ENCODE results near the gene HIC2.
"Not testable (repeated sequence)": the region's sequence is repeated elsewhere in the genome, so short reads cannot be mapped to it uniquely, and the experiment has no call there.

Gene HIC2

GRCh38 chr22:21451545-21452520 lies 34.7 kb downstream of the HIC2 start (continued):
- TF ChIP-seq ZSCAN5A (tag by site-specific recombination; IDR thresholded peaks at IDR 0.05) (no peak), SP3 (tag by site-specific recombination; IDR thresholded peaks at IDR 0.05) (no peak), ZNF843 (tag by site-specific recombination; IDR thresholded peaks at IDR 0.05) (no peak)

GRCh38 chr22:21452666-21453065 lies 35.5 kb downstream of the HIC2 start:
- POLR2A ChIA-PET: interaction anchor here (0.6 kb wide), 1 partner anchor 216 kb away, joined by 3 read pairs; no protein-coding TSS in a partner anchor

GRCh38 chr22:21454998-21455333 lies 37.8 kb downstream of the HIC2 start:
- POLR2A ChIA-PET; H3K4me1 ChIP-seq (ENCODE audit: control insufficient read depth, insufficient read depth, low read length); H3K27ac ChIP-seq (ENCODE audit: extremely low read depth, low read depth, low read length); H3K4me3 ChIP-seq (ENCODE audit: low read depth, low read length); H3K36me3 ChIP-seq (ENCODE audit: control insufficient read depth in 2 of 2, insufficient read depth in 1 of 2, low read length in 2 of 2); H3K9me3 ChIP-seq (ENCODE audit: control insufficient read depth, insufficient read depth, low read depth, low read length): not testable (repeated sequence)
- CTCF ChIA-PET: interaction anchor here (0.6 to 1.1 kb wide), 2 partner anchors 188 to 1405 kb away, joined by 3 read pairs; no protein-coding TSS in a partner anchor

More at GRCh38 chr22:21452666-21453065, 35.5 kb downstream of the HIC2 start:
- not testable (repeated sequence) for H3K4me1 ChIP-seq (ENCODE audit: control insufficient read depth, insufficient read depth, low read length); H3K4me3 ChIP-seq (ENCODE audit: low read depth, low read length); H3K27ac ChIP-seq (ENCODE audit: extremely low read depth, low read depth, low read length); H3K9me3 ChIP-seq (ENCODE audit: control insufficient read depth, insufficient read depth, low read depth, low read length); H3K36me3 ChIP-seq (ENCODE audit: control insufficient read depth in 2 of 2, insufficient read depth in 1 of 2, low read length in 2 of 2)
- CTCF ChIA-PET: interaction anchor here (0.6 kb wide), 1 partner anchor 113 kb away, joined by 4 read pairs; no protein-coding TSS in a partner anchor

GRCh38 chr22:21455334-21456089 lies 38.3 kb downstream of the HIC2 start:
- no peaks in the 10 kb centered on the region for H3K36me3 ChIP-seq (ENCODE audit: control insufficient read depth in 2 of 2, insufficient read depth in 1 of 2, low read length in 2 of 2)
- no peaks in the 10 kb centered on the region for H3K4me1 ChIP-seq (ENCODE audit: control insufficient read depth, insufficient read depth, low read length)
- H3K9me3 ChIP-seq (ENCODE audit: control insufficient read depth, insufficient read depth, low read depth, low read length): no peaks in the 10 kb centered on the region
- ChIA-PET POLR2A (no interaction called here), CTCF (interaction anchor here (0.6 to 1.1 kb wide), 2 partner anchors 188 to 1404 kb away, joined by 3 read pairs; no protein-coding TSS in a partner anchor)
- no peak overlapping the region for H3K4me3 ChIP-seq (ENCODE audit: low read depth, low read length)
- H3K27ac ChIP-seq (ENCODE audit: extremely low read depth, low read depth, low read length): no peak overlapping the region
- TF ChIP-seq ZIC2 (tag by site-specific recombination; IDR thresholded peaks at IDR 0.05) (peak; percentile 95), ZBTB48 (tag by site-specific recombination; IDR thresholded peaks at IDR 0.05) (no peak), GLIS2 (tag by site-specific recombination; IDR thresholded peaks at IDR 0.05) (peak; percentile 36; the same call in 1 of the 2 replicates), REST (tag by site-specific recombination; IDR thresholded peaks at IDR 0.05) (no peak), ZNF112 (tag by site-specific recombination; IDR thresholded peaks at IDR 0.05) (no peak), ZFP41 (tag by site-specific recombination; IDR thresholded peaks at IDR 0.05; ENCODE audit: borderline replicate concordance) (no peak), ZNF670 (tag by site-specific recombination; IDR thresholded peaks at IDR 0.05; ENCODE audit: low read depth) (no peak), ZNF398 (tag by site-specific recombination; IDR thresholded peaks at IDR 0.05) (no peak), SP2 (tag by site-specific recombination; IDR thresholded peaks at IDR 0.05) (no peak), GLIS1 (tag by site-specific recombination; IDR thresholded peaks at IDR 0.05) (peak; percentile 99), ZFHX2 (tag by site-specific recombination; conservative IDR thresholded peaks at IDR 0.05) (0 out of 2 replicates have a peak, but pooled peaks have one; percentile 7), ZNF48 (tag by site-specific recombination; IDR thresholded peaks at IDR 0.05) (no peak), ZNF514 (tag by site-specific recombination; IDR thresholded peaks at IDR 0.05) (no peak), PRDM6 (tag by site-specific recombination; IDR thresholded peaks at IDR 0.05) (no peak)

All from HEK293 (cell line).